Naive B cell (primary cell): ENCODE results near the gene ESPL1. TPM values are rescaled to one million over a fixed set of nuclear protein-coding genes. Genes with fewer than 3 reads are reported as not detected.

ENCODE experiments used
- ATAC-seq, 2 donors: fragments of 150-1000 bp; cut with Tn5 transposase; 2 replicates each; pipeline ENCODE4 v1.10.0; 2021; ENCODE audit warnings: low read depth in 2 of 2, mild to moderate bottlenecking in 2 of 2, moderate library complexity in 2 of 2
- DNase-seq: peaks from one replicate; pipeline ENCODE4 v3.0.0; 2022
- H3K27ac Mint-ChIP-seq, 6 donors: one replicate each; pipeline ENCODE4 v1.8.0; 2020 to 2022; ENCODE audit warnings: mild to moderate bottlenecking in 6 of 6, mixed read lengths in 6 of 6, moderate library complexity in 5 of 6, inconsistent platforms in 2 of 6
- H3K27me3 Mint-ChIP-seq, 3 donors: one replicate each; pipeline ENCODE4 v1.8.0; 2021 to 2022; ENCODE audit warnings: mixed read lengths in 3 of 3, mild to moderate bottlenecking in 1 of 3
- H3K36me3 Mint-ChIP-seq, 2 donors: one replicate each; pipeline ENCODE4 v1.8.0; 2020 to 2022; ENCODE audit warnings: mixed read lengths in 2 of 2, inconsistent platforms in 1 of 2, mild to moderate bottlenecking in 1 of 2
- H3K4me1 Mint-ChIP-seq, 3 donors: one replicate each; pipeline ENCODE4 v1.8.0; 2020 to 2022; ENCODE audit warnings: mixed read lengths in 3 of 3, inconsistent platforms in 1 of 3, mild to moderate bottlenecking in 1 of 3, moderate library complexity in 1 of 3
- H3K4me3 Mint-ChIP-seq, 8 donors: one replicate each; pipeline ENCODE4 v1.8.0; 2020 to 2022; ENCODE audit warnings: mild to moderate bottlenecking in 8 of 8, mixed read lengths in 8 of 8, moderate library complexity in 8 of 8, inconsistent platforms in 2 of 8
- H3K9me3 Mint-ChIP-seq, 7 donors: one replicate each; pipeline ENCODE4 v1.8.0; 2020 to 2022; ENCODE audit warnings: mixed read lengths in 7 of 7, mild to moderate bottlenecking in 5 of 7, inconsistent platforms in 2 of 7, moderate library complexity in 1 of 7
- polyA plus RNA-seq, 6 donors: library from polyadenylated mRNA; unstranded; fragments of 300-500 nt; fragmentation: Illumina TruSeq; gene quantifications; one replicate each; pipeline ENCODE4 v1.2.3, GENCODE V29; 2021; ENCODE audit warnings: low read depth in 6 of 6

The ESPL1 gene
- polyA plus RNA-seq, 6 donors from 2014 or later = 0.12 to 0.40 (median 0.23) TPM; not detected in 3

DNA sequence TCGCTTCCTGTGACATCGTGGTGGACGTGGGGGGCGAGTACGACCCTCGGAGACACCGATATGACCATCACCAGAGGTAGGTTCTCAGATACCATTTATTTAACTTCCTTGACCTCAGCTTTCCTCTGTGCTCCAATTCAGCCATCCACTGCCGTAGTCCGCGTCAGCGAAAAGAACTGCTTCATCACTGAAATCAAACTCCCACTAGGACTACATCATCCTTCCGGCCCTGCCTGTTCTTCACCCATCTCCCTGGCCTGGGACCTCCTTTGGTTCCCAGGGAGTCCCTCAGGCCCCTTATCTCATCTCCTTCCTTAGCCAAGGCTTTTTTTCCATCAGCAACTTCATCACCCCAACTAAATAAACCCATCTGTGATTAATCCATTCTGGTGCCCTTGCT lies 32.1 kb downstream of the ESPL1 start:
- Mint-ChIP-seq H3K9me3 (no peaks in the 10 kb centered on the region), H3K4me1 (peaks cover 40 to 68% (median 65%) of the 10 kb centered on the region in 3 donors), H3K27ac (peak overlapping the region; percentile 83 to 97 (median 94)), H3K36me3 (peaks cover 6 to 10% of the 10 kb centered on the region in 2 donors), H3K27me3 (no peaks in the 10 kb centered on the region), H3K4me3 (peak overlapping the region; percentile 91 to 100 (median 99))
- DNase-seq = no peak
- no peak for ATAC-seq

DNA sequence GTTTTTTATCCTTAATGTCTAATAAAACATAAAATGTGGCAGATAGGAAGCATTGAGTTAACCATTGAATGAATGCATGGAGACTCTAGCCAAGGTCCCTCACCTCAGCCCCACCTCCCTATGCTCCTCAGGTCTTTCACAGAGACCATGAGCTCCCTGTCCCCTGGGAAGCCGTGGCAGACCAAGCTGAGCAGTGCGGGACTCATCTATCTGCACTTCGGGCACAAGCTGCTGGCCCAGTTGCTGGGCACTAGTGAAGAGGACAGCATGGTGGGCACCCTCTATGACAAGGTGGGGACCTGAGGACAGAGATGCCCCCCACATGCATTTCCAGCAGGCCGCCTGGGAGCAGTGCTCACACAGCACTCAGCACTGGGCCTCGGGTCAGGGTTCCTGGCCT lies 34.8 kb downstream of the ESPL1 start:
- DNase-seq (no peak), ATAC-seq (no peak)
- Mint-ChIP-seq H3K9me3 (no peaks in the 10 kb centered on the region), H3K4me3 (peak overlapping the region in 5 of 8 donors; percentile 11 to 95 (median 64)), H3K27ac (peak overlapping the region in 3 of 6 donors; percentile 26 to 58 (median 44)), H3K36me3 (peaks cover 17 to 23% of the 10 kb centered on the region in 2 donors), H3K4me1 (peaks cover 36 to 42% (median 41%) of the 10 kb centered on the region in 3 donors), H3K27me3 (no peaks in the 10 kb centered on the region)

DNA sequence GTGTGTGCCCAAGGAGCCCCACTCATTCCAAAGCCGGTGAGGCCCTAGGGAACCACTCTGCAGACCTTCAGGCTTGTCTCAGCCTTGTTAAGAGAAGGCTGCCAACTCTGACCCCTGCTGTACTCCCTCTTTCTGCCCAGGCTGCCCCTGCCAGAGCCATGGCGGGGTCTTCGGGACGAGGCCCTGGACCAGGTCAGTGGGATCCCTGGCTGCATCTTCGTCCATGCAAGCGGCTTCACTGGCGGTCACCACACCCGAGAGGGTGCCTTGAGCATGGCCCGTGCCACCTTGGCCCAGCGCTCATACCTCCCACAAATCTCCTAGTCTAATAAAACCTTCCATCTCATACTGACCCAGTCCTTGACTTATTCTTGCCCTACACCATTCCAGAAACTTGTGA lies 38.7 kb downstream of the ESPL1 start:
- no peaks in the 10 kb centered on the region for H3K27me3 Mint-ChIP-seq
- peaks cover 17 to 31% of the 10 kb centered on the region in 2 donors for H3K36me3 Mint-ChIP-seq
- no peak for ATAC-seq
- no peak overlapping the region for H3K4me3 Mint-ChIP-seq
- H3K4me1 Mint-ChIP-seq = peaks cover 10 to 15% (median 14%) of the 10 kb centered on the region in 3 donors
- no peaks in the 10 kb centered on the region for H3K9me3 Mint-ChIP-seq
- no peak for DNase-seq
- peak overlapping the region in 2 of 6 donors; percentile 20 to 73 for H3K27ac Mint-ChIP-seq

DNA sequence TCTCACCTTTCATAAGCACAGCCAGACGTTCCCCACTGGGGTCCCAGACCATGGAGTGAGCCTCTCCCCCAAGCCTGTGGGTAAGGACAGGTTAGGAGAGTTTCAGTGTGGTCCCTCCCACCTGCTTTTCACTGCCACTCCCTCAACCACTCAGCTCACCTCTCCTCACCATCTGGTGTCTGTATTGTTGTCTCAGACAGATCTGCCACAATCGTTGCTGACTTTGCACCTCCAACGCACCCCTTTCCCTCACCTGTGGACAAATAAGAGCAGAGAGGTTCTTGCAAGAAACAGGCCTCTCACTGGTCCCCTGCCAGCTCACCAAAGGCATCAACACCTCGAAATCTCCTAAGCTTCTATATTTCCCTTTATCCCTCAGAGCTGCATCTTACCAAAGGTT lies 40.2 kb downstream of the ESPL1 start:
- ATAC-seq (no peak), DNase-seq (no peak)
- Mint-ChIP-seq H3K4me3 (no peak overlapping the region), H3K36me3 (peaks cover 11 to 20% of the 10 kb centered on the region in 2 donors), H3K27ac (peak overlapping the region in 2 of 6 donors; percentile 22 to 70), H3K9me3 (no peaks in the 10 kb centered on the region), H3K4me1 (peaks cover 0 to 7% (median 1%) of the 10 kb centered on the region in 3 donors), H3K27me3 (no peaks in the 10 kb centered on the region)

DNA sequence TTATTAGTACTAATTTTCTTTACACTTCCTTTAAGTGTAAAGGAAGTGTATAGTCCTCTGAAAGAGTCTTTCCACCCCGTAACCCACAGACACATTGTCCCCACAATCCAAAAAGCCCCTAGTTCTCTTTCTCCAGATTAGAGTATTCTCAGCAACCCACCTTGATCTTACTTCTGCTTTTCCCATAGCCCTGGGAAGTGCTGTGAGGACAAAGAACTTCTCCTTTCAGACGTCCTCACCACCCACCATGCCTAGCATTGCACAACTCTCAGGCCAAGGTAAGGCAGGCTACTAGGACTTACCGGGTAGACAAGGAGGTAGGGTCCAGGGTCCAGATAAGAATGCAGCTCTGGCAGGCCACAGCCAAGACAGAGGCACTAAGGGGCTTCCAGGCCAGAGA lies 45.9 kb downstream of the ESPL1 start:
- peaks cover 0 to 10% (median 10%) of the 10 kb centered on the region in 3 donors for H3K4me1 Mint-ChIP-seq
- H3K27ac Mint-ChIP-seq = peak overlapping the region in 5 of 6 donors; percentile 2 to 96 (median 65)
- ATAC-seq (peak; percentile 60 to 61), DNase-seq (no peak)
- H3K4me3 Mint-ChIP-seq = no peak overlapping the region
- H3K27me3 Mint-ChIP-seq = no peaks in the 10 kb centered on the region
- H3K36me3 Mint-ChIP-seq = peaks cover 5 to 14% of the 10 kb centered on the region in 2 donors
- H3K9me3 Mint-ChIP-seq = no peaks in the 10 kb centered on the region

DNA sequence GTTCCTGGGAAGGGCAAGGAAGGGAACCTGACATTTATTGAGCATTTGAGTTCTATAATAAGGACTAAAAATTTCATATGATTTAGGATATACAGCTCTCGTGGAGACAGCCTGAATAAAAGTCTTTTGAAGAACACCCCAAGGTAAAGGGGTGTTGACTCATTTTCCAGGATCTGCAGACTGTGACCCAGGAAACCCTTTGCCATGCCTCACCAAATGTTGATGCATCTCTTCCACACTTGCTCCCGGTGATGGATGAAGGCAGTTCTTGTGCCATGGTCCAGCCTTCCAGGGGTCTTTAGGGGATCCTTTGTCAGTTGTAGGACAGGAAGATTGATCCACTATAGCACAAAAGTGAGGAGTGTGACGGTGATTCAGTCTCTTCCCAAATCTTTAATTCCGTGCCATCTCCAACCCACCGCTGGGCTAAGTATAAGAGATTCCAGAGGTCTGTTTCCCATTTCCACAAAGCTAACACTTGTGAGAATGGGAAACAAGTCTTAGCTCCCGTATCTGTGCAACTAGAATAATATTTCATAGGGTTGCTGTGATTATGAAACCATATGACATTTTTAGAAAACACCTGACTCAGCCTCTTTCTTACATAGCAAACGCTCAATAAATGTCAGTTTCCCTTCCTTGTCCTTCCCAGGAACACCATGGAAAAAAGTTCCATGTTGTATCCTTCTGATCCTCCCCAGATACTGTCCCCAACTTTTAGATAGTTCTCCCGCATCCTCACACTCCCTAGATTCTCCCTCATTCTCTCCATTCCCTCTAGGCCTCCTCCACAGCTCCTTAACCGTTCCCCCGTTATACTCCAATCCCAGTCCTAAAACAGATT lies 52.5 kb downstream of the ESPL1 start:
- H3K36me3 Mint-ChIP-seq = peaks cover 8% of the 10 kb centered on the region in 2 donors
- peak overlapping the region; percentile 90 to 100 (median 99) for H3K27ac Mint-ChIP-seq
- ATAC-seq = no peak
- no peaks in the 10 kb centered on the region for H3K9me3 Mint-ChIP-seq
- peaks cover 30 to 38% (median 34%) of the 10 kb centered on the region in 3 donors for H3K4me1 Mint-ChIP-seq
- no peak for DNase-seq
- no peaks in the 10 kb centered on the region for H3K27me3 Mint-ChIP-seq
- peak overlapping the region; percentile 80 to 99 (median 98) for H3K4me3 Mint-ChIP-seq

DNA sequence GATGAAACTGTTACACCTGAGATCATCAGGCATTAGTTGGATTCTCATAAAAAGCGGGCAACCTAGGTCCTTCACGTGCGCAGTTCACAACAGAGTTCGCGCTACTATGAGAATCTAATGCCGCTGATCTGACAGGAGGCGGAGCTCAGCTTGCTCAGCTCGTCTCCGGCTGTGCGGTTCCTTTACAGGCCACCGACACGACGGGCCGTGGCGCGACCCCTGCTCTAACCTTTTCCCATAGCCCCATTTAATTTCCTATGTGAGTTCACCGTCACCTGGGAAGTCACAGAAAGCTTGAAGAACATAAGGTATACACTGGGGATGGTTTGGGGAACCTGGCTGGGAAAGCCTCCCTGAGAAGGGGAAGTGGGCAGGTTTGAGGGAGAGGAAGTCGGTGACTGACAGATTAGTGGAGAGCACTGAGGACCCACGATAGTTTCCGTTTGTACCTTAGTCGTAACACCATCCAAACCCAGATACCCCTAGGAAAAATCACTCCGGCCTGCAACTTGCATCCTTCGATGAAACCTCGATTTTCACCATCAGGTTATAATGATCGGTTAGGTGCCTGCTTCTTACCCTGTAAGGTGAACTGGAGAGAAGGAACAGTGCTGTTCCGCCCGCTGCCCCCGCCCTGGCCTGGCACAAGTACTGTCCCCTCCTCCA lies 56.1 kb downstream of the ESPL1 start:
- peak overlapping the region; percentile 85 to 99 (median 94) for H3K4me3 Mint-ChIP-seq
- H3K36me3 Mint-ChIP-seq = peaks cover 0 to 4% of the 10 kb centered on the region in 2 donors
- H3K27ac Mint-ChIP-seq = peak overlapping the region; percentile 93 to 99 (median 97)
- ATAC-seq (peak; percentile 49 to 50), DNase-seq (peak; percentile 75)
- H3K9me3 Mint-ChIP-seq = no peaks in the 10 kb centered on the region
- peaks cover 32 to 47% (median 44%) of the 10 kb centered on the region in 3 donors for H3K4me1 Mint-ChIP-seq
- H3K27me3 Mint-ChIP-seq = peaks cover 5 to 18% (median 16%) of the 10 kb centered on the region in 3 donors

DNA sequence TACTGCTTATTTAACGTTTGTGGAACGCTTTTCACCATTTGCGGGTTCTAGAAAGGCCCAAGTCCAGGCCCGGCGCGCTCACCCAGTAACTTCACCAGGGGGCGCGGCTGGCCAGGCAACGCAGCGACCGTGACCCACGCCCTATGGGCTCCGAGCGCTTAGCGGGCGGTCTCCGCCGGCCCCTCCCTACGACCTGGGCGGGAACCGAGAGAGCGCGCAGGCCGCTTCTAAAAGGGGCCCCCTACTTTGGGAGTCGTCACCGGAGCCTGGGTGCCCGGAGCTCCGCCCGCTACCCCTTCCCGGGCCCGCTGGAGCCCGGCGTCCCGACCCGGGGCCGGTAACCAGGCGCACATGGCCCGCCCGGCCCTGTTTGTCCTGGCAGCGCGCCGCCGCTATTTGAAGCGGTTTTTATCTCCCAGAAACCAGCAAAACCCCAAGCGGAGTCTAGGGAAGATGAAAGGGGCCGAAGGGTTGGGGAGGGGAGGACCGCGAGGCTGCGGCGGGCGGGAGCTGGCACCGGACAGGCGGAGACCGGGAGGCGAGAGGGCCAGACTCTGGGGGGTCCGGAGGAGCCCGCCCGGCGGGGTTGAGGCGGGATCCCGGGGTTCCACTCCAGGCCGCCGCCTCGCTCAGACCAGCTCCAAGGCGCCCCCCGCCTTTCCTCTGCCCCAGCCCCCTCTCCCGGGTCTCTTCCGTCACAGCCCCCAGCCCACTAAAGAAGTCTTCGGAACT lies 56.8 kb downstream of the ESPL1 start:
- peaks cover 8 to 23% (median 18%) of the 10 kb centered on the region in 3 donors for H3K27me3 Mint-ChIP-seq
- peak; percentile 81 for DNase-seq
- peaks cover 0 to 4% of the 10 kb centered on the region in 2 donors for H3K36me3 Mint-ChIP-seq
- no peaks in the 10 kb centered on the region for H3K9me3 Mint-ChIP-seq
- peak overlapping the region; percentile 85 to 99 (median 94) for H3K4me3 Mint-ChIP-seq
- peak overlapping the region; percentile 93 to 99 (median 97) for H3K27ac Mint-ChIP-seq
- peak; percentile 58 for ATAC-seq
- H3K4me1 Mint-ChIP-seq = peaks cover 31 to 47% (median 43%) of the 10 kb centered on the region in 3 donors

DNA sequence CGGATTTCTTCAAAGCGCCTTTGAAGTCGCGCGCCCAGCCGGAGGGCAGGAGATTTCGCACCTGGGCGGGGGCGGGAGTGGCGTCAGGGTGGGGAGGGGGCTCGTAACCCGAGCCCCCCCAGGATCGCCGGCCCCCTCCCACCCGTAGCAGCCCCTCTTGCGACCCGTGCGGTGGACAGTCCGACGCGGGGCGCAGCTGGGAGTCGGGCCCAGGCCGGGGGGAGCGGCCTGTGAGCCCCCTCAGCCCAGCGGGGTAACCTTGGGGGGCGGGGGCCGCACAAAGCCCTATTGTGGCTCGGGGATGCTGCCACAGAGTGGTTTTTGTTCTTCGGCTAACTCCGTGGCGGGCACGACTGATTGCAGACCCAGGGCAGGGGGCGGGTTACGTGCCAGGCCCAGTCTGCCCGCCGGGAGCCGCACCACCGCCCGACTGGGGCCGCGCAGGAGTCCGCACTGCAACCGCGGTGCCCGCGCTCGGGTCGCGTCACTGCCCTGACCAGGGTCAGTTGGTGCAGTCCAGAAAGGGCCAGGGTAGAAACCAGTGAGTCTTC lies 57.5 kb downstream of the ESPL1 start:
- DNase-seq = no peak
- no peaks in the 10 kb centered on the region for H3K9me3 Mint-ChIP-seq
- peak overlapping the region in 1 of 6 donors; percentile 93 for H3K27ac Mint-ChIP-seq

DNA sequence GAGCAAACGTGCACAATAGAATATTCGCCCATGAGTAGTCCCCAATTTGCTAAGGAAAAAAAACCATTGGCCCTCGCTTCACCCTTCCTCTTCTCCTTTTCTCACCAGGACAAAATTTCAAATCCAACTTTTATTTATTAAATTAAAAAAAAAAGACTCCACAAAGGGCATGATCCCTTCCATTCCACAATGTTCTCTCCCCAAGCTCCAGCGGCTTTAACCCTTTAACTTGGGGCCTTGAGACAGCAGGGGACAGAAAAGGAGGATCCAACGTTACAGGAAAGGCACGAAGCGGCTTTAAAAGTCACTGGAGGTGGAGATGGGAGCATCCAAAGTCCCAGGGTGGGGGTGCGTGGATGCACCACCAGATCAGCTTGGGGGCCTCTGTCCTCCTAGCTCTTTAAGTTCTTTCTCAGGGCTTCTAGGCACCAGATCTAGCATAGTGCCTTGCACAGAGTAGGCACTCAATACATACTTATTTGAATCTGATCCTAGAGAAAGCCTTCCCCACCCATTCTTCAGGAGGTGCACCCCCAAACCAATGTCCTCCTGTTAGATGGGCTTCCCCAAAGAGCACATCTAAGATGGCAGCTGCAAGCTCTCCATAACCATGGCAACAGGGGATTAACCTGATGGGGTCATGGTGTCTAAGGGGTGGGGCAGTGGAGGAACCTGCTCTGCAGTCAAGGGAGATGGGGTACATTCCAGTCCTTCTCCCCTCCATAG lies 58.5 kb downstream of the ESPL1 start:
- Mint-ChIP-seq H3K4me1 (peaks cover 16 to 31% (median 26%) of the 10 kb centered on the region in 3 donors), H3K27ac (peak overlapping the region in 2 of 6 donors; percentile 24 to 82), H3K4me3 (peak overlapping the region; percentile 79 to 91 (median 87)), H3K9me3 (no peaks in the 10 kb centered on the region), H3K36me3 (no peaks in the 10 kb centered on the region), H3K27me3 (peaks cover 8 to 28% (median 24%) of the 10 kb centered on the region in 3 donors)
- DNase-seq (no peak), ATAC-seq (no peak)

More for the DNA sequence above, 57.5 kb downstream of the ESPL1 start:
- no peak for ATAC-seq
- Mint-ChIP-seq H3K4me1 (peaks cover 25 to 42% (median 37%) of the 10 kb centered on the region in 3 donors), H3K36me3 (peaks cover 0 to 4% of the 10 kb centered on the region in 2 donors), H3K4me3 (peak overlapping the region; percentile 85 to 99 (median 92)), H3K27me3 (peaks cover 8 to 24% (median 23%) of the 10 kb centered on the region in 3 donors)

DNA sequence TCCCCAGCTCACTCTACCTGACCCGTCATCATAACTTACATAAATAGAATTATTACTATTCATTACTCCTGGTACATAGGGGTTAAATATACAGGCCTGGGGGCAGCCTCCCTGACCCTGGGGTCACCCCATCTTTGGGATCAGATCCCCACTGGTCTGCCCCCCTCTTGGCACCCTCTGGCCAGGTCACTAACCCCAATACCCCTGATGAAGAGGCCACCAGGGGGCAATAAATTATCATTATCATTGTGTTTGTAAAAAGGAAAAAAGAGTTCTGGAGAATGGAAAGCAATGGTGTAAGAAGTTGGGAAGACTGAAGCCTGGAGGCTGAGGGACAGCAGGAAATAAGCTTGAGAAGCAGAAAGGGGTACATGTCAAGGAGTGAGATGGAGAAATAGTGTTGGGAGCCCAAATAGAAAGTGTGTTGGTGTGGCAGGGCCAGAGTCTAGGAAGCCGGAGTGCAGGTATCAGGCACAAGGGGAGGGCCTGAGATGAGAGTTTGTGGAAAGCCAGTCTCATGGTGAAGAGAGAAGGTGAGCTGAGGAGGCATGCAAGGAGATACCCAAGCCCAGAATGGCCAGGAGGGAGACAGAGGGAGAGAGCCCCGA lies 59.4 kb downstream of the ESPL1 start:
- ATAC-seq = no peak

DNA sequence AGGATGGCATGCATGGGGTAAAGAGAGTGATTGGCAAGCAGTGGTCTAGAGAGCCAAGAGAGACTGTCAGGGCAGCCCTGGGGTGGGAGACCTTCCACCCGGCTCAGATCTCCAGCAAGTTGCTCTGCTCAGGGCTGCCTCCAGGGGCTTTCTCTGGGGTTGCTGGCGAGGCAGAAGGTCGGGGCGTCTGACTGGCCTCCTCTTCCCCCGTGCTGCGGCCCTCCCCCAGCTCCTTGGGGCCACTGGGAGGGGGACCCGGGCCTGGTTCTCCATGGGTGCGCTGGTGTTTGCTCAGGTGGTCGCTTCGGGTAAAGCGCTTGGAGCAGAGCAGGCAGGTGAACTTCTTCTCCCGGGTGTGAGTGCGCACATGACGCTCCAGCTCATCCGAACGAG lies 59.9 kb downstream of the ESPL1 start:
- H3K27ac Mint-ChIP-seq = no peak overlapping the region
- H3K36me3 Mint-ChIP-seq = no peaks in the 10 kb centered on the region
- ATAC-seq = no peak
- no peak for DNase-seq
- H3K27me3 Mint-ChIP-seq = peaks cover 8 to 39% (median 37%) of the 10 kb centered on the region in 3 donors
- H3K4me1 Mint-ChIP-seq = peaks cover 16 to 24% (median 23%) of the 10 kb centered on the region in 3 donors
- no peaks in the 10 kb centered on the region for H3K9me3 Mint-ChIP-seq
- H3K4me3 Mint-ChIP-seq = peak overlapping the region in 1 of 8 donors; percentile 37

More for the DNA sequence above, 59.4 kb downstream of the ESPL1 start:
- Mint-ChIP-seq H3K4me1 (peaks cover 16 to 27% (median 24%) of the 10 kb centered on the region in 3 donors), H3K27ac (peak overlapping the region in 1 of 6 donors; percentile 63), H3K36me3 (no peaks in the 10 kb centered on the region), H3K4me3 (peak overlapping the region in 6 of 8 donors; percentile 2 to 89 (median 74)), H3K9me3 (no peaks in the 10 kb centered on the region), H3K27me3 (peaks cover 8 to 37% (median 33%) of the 10 kb centered on the region in 3 donors)
- DNase-seq = no peak
